ENCODE measurements around the gene ZFP69B. TPM values are rescaled to one million over a fixed set of nuclear protein-coding genes. Genes with fewer than 3 reads are reported as not detected.

Gene ZFP69B
- under 0.01 TPM for total RNA-seq

GRCh38 chr1:40449684-40450494 is at the start of gene ZFP69B:
Gene ZFP69B, plus strand, starts transcription at chr1:40450476. Its CDS starts 486 bp downstream, at chr1:40450962.
- H3K27ac ChIP-seq (ENCODE audit: low read depth, low read length) = peak within 1 kb of the TSS; percentile 56
- H3K4me3 ChIP-seq (ENCODE audit: low read length in 3 of 3) = peak within 1 kb of the TSS; percentile 88 to 90 (median 89)
- H3K9ac ChIP-seq (ENCODE audit: low read depth in 1 of 3, low read length in 3 of 3) = peak within 1 kb of the TSS; percentile 73 to 82 (median 81)
- H3K27me3 ChIP-seq (ENCODE audit: control insufficient read depth in 3 of 3, insufficient read depth in 3 of 3, low read length in 3 of 3) = no peaks in the 10 kb centered on the region
- peaks cover 7 to 16% (median 10%) of the 10 kb centered on the region in 3 donors for H3K4me1 ChIP-seq (ENCODE audit: control insufficient read depth in 3 of 3, insufficient read depth in 3 of 3, low read length in 3 of 3)
- H3K9me3 ChIP-seq (ENCODE audit: control insufficient read depth in 3 of 3, low read length in 3 of 3) = no peaks in the 10 kb centered on the region
- H3K36me3 ChIP-seq (ENCODE audit: control insufficient read depth in 3 of 3, insufficient read depth in 3 of 3, low read length in 3 of 3) = no peaks in the 10 kb centered on the region

- Histone ChIP-seq H3K27ac (ENCODE audit: low read depth, low read length) (no peak overlapping the region), H3K4me1 (ENCODE audit: control insufficient read depth in 3 of 3, insufficient read depth in 3 of 3, low read length in 3 of 3) (peaks cover 5% of the 10 kb centered on the region in 3 donors), H3K4me3 (ENCODE audit: low read length in 3 of 3) (no peak overlapping the region), H3K36me3 (ENCODE audit: control insufficient read depth in 3 of 3, insufficient read depth in 3 of 3, low read length in 3 of 3) (no peaks in the 10 kb centered on the region), H3K9ac (ENCODE audit: low read depth in 1 of 3, low read length in 3 of 3) (no peak overlapping the region), H3K27me3 (ENCODE audit: control insufficient read depth in 3 of 3, insufficient read depth in 3 of 3, low read length in 3 of 3) (no peaks in the 10 kb centered on the region), H3K9me3 (ENCODE audit: control insufficient read depth in 3 of 3, low read length in 3 of 3) (no peaks in the 10 kb centered on the region)
These were observed 48.6 kb upstream of the ZFP69B start for GRCh38 chr1:40401473-40402201.

GRCh38 chr1:40404670-40405462 is 45.4 kb upstream of the ZFP69B start:
- Histone ChIP-seq H3K36me3 (ENCODE audit: control insufficient read depth in 3 of 3, insufficient read depth in 3 of 3, low read length in 3 of 3) (peaks cover 0 to 6% (median 6%) of the 10 kb centered on the region in 3 donors), H3K27ac (ENCODE audit: low read depth, low read length) (no peak overlapping the region), H3K27me3 (ENCODE audit: control insufficient read depth in 3 of 3, insufficient read depth in 3 of 3, low read length in 3 of 3) (no peaks in the 10 kb centered on the region), H3K9me3 (ENCODE audit: control insufficient read depth in 3 of 3, low read length in 3 of 3) (no peaks in the 10 kb centered on the region), H3K4me1 (ENCODE audit: control insufficient read depth in 3 of 3, insufficient read depth in 3 of 3, low read length in 3 of 3) (peaks cover 4 to 5% (median 5%) of the 10 kb centered on the region in 3 donors), H3K4me3 (ENCODE audit: low read length in 3 of 3) (peak overlapping the region in 1 of 3 donors; percentile 38), H3K9ac (ENCODE audit: low read depth in 1 of 3, low read length in 3 of 3) (no peak overlapping the region)

- peaks cover 0 to 2% (median under 1%) of the 10 kb centered on the region in 3 donors for H3K4me1 ChIP-seq (ENCODE audit: control insufficient read depth in 3 of 3, insufficient read depth in 3 of 3, low read length in 3 of 3)
- H3K9me3 ChIP-seq (ENCODE audit: control insufficient read depth in 3 of 3, low read length in 3 of 3) = no peaks in the 10 kb centered on the region
- no peak overlapping the region for H3K4me3 ChIP-seq (ENCODE audit: low read length in 3 of 3)
- no peak overlapping the region for H3K27ac ChIP-seq (ENCODE audit: low read depth, low read length)
- peaks cover 0 to 6% (median 6%) of the 10 kb centered on the region in 3 donors for H3K36me3 ChIP-seq (ENCODE audit: control insufficient read depth in 3 of 3, insufficient read depth in 3 of 3, low read length in 3 of 3)
- H3K9ac ChIP-seq (ENCODE audit: low read depth in 1 of 3, low read length in 3 of 3) = no peak overlapping the region
- no peaks in the 10 kb centered on the region for H3K27me3 ChIP-seq (ENCODE audit: control insufficient read depth in 3 of 3, insufficient read depth in 3 of 3, low read length in 3 of 3)
These were observed 44.5 kb upstream of the ZFP69B start for GRCh38 chr1:40405812-40406211.

- Histone ChIP-seq H3K9me3 (ENCODE audit: control insufficient read depth in 3 of 3, low read length in 3 of 3) (no peaks in the 10 kb centered on the region), H3K27ac (ENCODE audit: low read depth, low read length) (no peak overlapping the region), H3K27me3 (ENCODE audit: control insufficient read depth in 3 of 3, insufficient read depth in 3 of 3, low read length in 3 of 3) (no peaks in the 10 kb centered on the region), H3K4me3 (ENCODE audit: low read length in 3 of 3) (no peak overlapping the region), H3K9ac (ENCODE audit: low read depth in 1 of 3, low read length in 3 of 3) (no peak overlapping the region), H3K4me1 (ENCODE audit: control insufficient read depth in 3 of 3, insufficient read depth in 3 of 3, low read length in 3 of 3) (peaks cover 0 to 2% (median 0%) of the 10 kb centered on the region in 3 donors), H3K36me3 (ENCODE audit: control insufficient read depth in 3 of 3, insufficient read depth in 3 of 3, low read length in 3 of 3) (peaks cover 0 to 7% (median 6%) of the 10 kb centered on the region in 3 donors)
These were observed 42.8 kb upstream of the ZFP69B start for GRCh38 chr1:40407453-40407852.

GRCh38 chr1:40409467-40409866 is 40.8 kb upstream of the ZFP69B start:
- Histone ChIP-seq H3K9me3 (ENCODE audit: control insufficient read depth in 3 of 3, low read length in 3 of 3) (no peaks in the 10 kb centered on the region), H3K27ac (ENCODE audit: low read depth, low read length) (no peak overlapping the region), H3K4me3 (ENCODE audit: low read length in 3 of 3) (no peak overlapping the region), H3K4me1 (ENCODE audit: control insufficient read depth in 3 of 3, insufficient read depth in 3 of 3, low read length in 3 of 3) (peaks cover 0 to 2% (median 0%) of the 10 kb centered on the region in 3 donors), H3K27me3 (ENCODE audit: control insufficient read depth in 3 of 3, insufficient read depth in 3 of 3, low read length in 3 of 3) (no peaks in the 10 kb centered on the region), H3K36me3 (ENCODE audit: control insufficient read depth in 3 of 3, insufficient read depth in 3 of 3, low read length in 3 of 3) (peaks cover 4 to 15% (median 11%) of the 10 kb centered on the region in 3 donors), H3K9ac (ENCODE audit: low read depth in 1 of 3, low read length in 3 of 3) (no peak overlapping the region)

- peaks cover 9 to 33% (median 26%) of the 10 kb centered on the region in 3 donors for H3K36me3 ChIP-seq (ENCODE audit: control insufficient read depth in 3 of 3, insufficient read depth in 3 of 3, low read length in 3 of 3)
- no peak overlapping the region for H3K9ac ChIP-seq (ENCODE audit: low read depth in 1 of 3, low read length in 3 of 3)
- no peaks in the 10 kb centered on the region for H3K4me1 ChIP-seq (ENCODE audit: control insufficient read depth in 3 of 3, insufficient read depth in 3 of 3, low read length in 3 of 3)
- H3K27me3 ChIP-seq (ENCODE audit: control insufficient read depth in 3 of 3, insufficient read depth in 3 of 3, low read length in 3 of 3) = no peaks in the 10 kb centered on the region
- no peaks in the 10 kb centered on the region for H3K9me3 ChIP-seq (ENCODE audit: control insufficient read depth in 3 of 3, low read length in 3 of 3)
- H3K4me3 ChIP-seq (ENCODE audit: low read length in 3 of 3) = no peak overlapping the region
- no peak overlapping the region for H3K27ac ChIP-seq (ENCODE audit: low read depth, low read length)
These were observed 39.0 kb upstream of the ZFP69B start for GRCh38 chr1:40411294-40411693.

- Histone ChIP-seq H3K4me3 (ENCODE audit: low read length in 3 of 3) (no peak overlapping the region), H3K9me3 (ENCODE audit: control insufficient read depth in 3 of 3, low read length in 3 of 3) (no peaks in the 10 kb centered on the region), H3K4me1 (ENCODE audit: control insufficient read depth in 3 of 3, insufficient read depth in 3 of 3, low read length in 3 of 3) (no peaks in the 10 kb centered on the region), H3K9ac (ENCODE audit: low read depth in 1 of 3, low read length in 3 of 3) (no peak overlapping the region), H3K27me3 (ENCODE audit: control insufficient read depth in 3 of 3, insufficient read depth in 3 of 3, low read length in 3 of 3) (no peaks in the 10 kb centered on the region), H3K27ac (ENCODE audit: low read depth, low read length) (no peak overlapping the region), H3K36me3 (ENCODE audit: control insufficient read depth in 3 of 3, insufficient read depth in 3 of 3, low read length in 3 of 3) (peaks cover 13 to 38% (median 32%) of the 10 kb centered on the region in 3 donors)
These were observed 38.4 kb upstream of the ZFP69B start for GRCh38 chr1:40411843-40412242.

GRCh38 chr1:40413527-40414252 is 36.6 kb upstream of the ZFP69B start:
- Histone ChIP-seq H3K27ac (ENCODE audit: low read depth, low read length) (no peak overlapping the region), H3K9me3 (ENCODE audit: control insufficient read depth in 3 of 3, low read length in 3 of 3) (no peaks in the 10 kb centered on the region), H3K4me1 (ENCODE audit: control insufficient read depth in 3 of 3, insufficient read depth in 3 of 3, low read length in 3 of 3) (no peaks in the 10 kb centered on the region), H3K27me3 (ENCODE audit: control insufficient read depth in 3 of 3, insufficient read depth in 3 of 3, low read length in 3 of 3) (no peaks in the 10 kb centered on the region), H3K36me3 (ENCODE audit: control insufficient read depth in 3 of 3, insufficient read depth in 3 of 3, low read length in 3 of 3) (peaks cover 17 to 45% (median 34%) of the 10 kb centered on the region in 3 donors), H3K9ac (ENCODE audit: low read depth in 1 of 3, low read length in 3 of 3) (no peak overlapping the region), H3K4me3 (ENCODE audit: low read length in 3 of 3) (no peak overlapping the region)
